HK-2 (cell line): ENCODE measurements around the gene GLT1D1.

Experiments
- DNase-seq: peaks from one replicate; pipeline ENCODE4 v3.0.0-alpha.2; 2018; ENCODE audit not compliant: unreplicated experiment

The GLT1D1 gene

GRCh38 chr12:128914908-128915563, 61.8 kb downstream of the GLT1D1 start:
- no peak for DNase-seq

- DNase-seq, result no peak
Observed at GRCh38 chr12:128916425-128916824, 63.1 kb downstream of the GLT1D1 start.

GRCh38 chr12:128918481-128919260, 65.4 kb downstream of the GLT1D1 start:
- DNase-seq, result no peak

GRCh38 chr12:128920468-128920867, 67.2 kb downstream of the GLT1D1 start:
- DNase-seq, result no peak

GRCh38 chr12:128928361-128928760, 75.1 kb downstream of the GLT1D1 start:
- no peak for DNase-seq

DNA sequence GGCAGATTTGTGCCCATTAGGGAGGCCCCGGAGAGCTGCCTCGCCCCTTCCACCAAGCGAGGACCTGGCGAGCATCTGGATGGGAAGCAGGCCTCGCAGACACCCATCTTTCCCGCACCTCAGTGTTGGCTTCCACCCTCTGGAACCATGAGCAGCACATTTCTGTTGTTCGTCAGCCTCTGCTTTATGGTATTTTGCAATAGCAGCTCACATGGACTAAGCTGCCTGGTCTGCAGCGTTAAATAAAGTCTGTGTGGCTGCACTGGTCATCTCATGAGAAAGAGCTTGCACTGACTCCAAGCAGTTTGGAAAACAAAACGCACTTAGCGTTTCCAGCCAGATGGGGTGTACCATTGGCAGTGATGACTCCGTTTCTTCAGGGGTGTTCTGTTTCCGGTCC, 75.8 kb downstream of the GLT1D1 start:
- DNase-seq, result no peak

- no peak for DNase-seq
Observed at GRCh38 chr12:128930606-128931005, 77.3 kb downstream of the GLT1D1 start.

GRCh38 chr12:128932521-128932920, 79.2 kb downstream of the GLT1D1 start:
- no peak for DNase-seq

- DNase-seq, result no peak
Observed at GRCh38 chr12:128933039-128933438, 79.8 kb downstream of the GLT1D1 start.

GRCh38 chr12:128933926-128934325, 80.6 kb downstream of the GLT1D1 start:
- no peak for DNase-seq

DNA sequence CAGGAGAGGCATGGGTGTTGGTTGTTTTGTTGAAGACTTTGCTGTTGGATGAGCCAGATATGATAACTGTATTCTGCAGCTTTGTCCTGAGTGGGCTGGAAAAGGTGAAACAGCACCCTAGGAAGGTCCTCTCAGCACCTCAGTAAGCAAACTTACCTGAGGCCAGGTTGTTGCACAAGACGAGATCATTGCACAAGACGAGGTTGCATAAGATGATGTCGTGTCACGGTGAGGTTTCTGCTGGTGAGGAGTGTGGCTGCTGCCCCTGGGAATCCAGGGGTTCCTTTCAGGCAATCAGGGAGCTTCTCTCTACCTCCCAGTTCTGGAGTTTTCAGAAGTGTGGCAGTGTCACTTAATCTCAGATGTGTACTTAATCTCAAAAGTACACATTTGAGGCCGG, 85.6 kb downstream of the GLT1D1 start:
- DNase-seq, result no peak

DNA sequence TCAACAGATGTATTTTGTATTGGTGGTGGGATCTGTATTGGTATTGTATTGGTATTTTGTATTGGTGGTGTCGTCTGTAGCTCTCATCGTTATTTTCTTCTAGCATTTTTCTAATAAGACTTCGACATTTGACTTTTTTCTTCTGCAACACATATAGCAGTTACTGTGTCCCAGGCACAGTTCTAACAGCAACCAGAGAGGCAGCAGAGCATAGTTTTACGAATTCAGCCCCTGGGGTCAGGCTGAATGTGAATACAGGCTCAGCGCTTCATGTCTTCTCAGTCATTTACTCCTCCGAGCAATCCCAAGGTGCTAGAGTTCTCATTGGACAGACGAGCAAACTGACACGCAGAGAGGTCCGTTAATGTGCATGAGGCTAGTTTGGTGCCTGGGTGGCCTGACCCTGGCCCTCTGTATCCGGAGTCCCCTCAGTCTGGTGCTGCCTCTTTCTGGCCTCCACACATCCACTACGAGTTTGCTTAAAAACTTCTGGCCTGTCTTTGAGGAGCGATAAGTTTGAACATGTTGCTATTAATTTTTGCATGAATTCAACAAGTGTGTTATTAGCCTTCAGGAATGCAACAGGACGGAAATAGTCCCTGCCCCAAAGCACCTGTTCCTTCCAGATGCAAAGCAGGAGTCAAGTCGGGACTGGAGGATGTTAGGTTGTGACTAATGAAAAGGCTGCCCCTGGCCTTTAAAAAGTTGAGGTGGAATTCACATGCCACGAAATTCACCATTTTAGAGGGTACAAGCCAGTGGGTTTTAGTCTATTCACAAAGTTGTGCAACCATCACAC, 87.0 kb downstream of the GLT1D1 start:
- no peak for DNase-seq

DNA sequence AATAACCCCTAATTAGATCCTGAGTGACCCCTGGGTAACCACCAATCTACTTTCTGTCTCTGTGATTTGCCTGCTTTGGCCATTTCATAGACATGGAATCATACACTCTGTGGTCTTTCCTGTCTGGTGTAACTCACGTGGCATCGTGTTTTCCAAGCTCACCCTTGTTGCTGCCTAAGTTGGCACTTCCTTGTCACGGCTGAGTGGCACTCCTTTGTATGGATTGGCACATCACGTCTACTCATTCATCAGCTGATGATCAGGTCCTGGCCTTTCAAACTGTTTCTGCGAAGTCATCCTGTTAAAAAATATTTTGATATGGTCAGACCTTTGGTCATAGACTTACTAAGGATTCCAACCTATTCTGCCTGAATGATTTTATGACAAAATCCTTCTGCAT, 87.7 kb downstream of the GLT1D1 start:
- no peak for DNase-seq

DNA sequence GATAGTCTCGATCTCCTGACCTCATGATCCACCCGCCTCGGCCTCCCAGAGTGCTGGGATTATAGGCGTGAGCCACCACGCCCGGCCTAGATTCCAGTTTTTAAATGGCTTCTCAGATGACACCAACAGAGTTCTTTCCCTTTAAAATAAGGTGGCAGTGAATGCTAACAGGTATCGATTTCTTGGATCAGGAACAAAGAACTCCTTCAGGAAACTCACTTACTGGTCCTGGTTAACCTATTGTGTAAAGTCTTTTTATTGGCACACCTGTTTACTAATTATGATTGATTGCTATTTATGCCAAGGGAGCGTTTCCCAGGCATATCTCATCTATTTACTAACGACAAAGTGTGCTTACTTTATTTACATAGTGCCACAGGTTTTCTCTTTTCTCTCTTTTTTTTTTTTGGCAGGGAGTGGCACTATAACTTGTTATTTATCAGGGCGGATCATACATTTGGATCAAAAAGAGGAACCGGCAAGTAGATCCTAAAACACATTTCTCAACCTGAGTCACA, 89.7 kb downstream of the GLT1D1 start:
- no peak for DNase-seq

- DNase-seq, result no peak
Observed at GRCh38 chr12:128944956-128945355, 91.7 kb downstream of the GLT1D1 start.

GRCh38 chr12:128947209-128947608, 93.9 kb downstream of the GLT1D1 start:
- DNase-seq, result no peak

GRCh38 chr12:128949086-128949485, 95.8 kb downstream of the GLT1D1 start:
- DNase-seq, result no peak

DNA sequence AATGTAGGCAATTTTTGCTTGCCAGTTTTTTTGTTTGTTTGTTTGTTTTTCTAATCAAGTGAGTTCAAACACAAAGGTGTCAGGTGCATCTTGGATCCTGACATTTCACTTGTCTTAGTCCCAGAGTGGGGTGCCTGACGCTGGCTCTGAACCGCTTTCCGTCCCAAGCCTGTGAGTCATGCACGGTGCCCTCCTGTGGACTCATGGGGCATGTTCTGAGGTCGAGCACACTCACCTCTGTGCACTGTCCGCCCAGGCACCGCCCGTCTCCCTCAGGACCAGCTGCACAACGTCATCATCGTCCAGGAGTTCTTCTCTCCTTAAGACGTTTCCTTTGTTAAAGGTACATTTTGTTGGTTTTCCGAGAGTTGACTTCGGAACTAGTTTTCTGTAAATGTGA, 98.2 kb downstream of the GLT1D1 start:
- no peak for DNase-seq

GRCh38 chr12:128956755-128957154, 103.5 kb downstream of the GLT1D1 start:
- DNase-seq, result no peak

DNA sequence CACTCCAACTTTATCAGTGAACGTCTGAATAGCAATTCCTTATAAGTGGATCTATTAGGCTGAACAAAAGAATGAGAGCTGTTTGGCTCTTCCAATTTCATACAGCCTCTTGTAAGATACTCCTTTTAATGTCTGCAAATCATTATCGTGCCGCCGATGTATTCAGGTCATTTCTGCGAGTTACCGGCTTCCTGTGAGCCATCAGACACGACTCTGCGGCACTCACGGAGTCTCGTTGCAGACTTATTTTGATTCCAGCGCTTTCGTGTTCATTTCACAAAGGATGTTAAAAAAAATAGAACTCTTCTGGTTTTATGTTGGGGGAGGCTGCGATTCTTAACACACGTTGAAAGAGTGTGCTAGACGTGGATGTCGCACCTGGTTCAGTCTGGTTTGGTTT, 106.6 kb downstream of the GLT1D1 start:
- no peak for DNase-seq

DNA sequence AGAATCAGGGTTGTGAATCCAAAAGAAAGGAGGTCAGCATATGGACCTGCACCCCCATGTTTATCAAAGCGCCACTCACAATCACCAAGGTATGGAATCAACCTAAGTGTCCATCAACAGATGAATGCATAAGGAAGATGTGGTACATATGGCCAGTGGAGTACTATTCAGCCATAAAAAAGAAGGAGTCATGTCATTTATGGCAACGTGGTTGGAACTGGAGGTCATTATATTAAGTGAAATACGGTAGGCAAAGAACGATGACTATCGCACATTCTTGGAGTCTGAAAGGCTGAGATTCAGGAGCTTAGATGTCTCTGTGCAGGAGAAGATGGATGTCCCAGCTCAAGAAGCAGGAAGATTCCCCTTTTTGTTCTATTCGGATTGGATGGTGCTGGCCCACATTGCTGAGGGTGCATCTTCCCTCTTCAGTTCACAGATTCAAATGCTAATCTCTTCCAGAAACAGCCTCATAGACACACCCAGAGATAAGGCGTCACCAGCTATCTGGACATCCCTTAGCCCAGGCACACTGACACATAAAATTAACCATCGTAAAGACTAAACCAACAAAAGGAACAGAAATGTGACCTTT, 108.1 kb downstream of the GLT1D1 start:
- DNase-seq, result no peak

- no peak for DNase-seq
Observed at GRCh38 chr12:128961957-128962356, 108.7 kb downstream of the GLT1D1 start.
